SK-N-SH (cell line): ENCODE measurements around the gene AMELY. TPM values are rescaled to one million over a fixed set of nuclear protein-coding genes. Genes with fewer than 3 reads are reported as not detected.

Source experiments
- CTCF ChIA-PET: fragments of 300-600, 350-600 bp; formaldehyde crosslinking; extraction: SDS; loops from one replicate; lab custom pipeline; 2021; lab: Yijun Ruan, JAX
- POLR2A ChIA-PET: fragments of 350-600 bp; sonication (Branson Sonifier 250); formaldehyde crosslinking; extraction: SDS; loops from one replicate; lab custom pipeline; 2020; ENCODE audit warnings: antibody characterized with exemption, inconsistent platforms; lab: Yijun Ruan, JAX
- DNase-seq: peaks from one replicate; pipeline ENCODE4 v3.0.0; 2012
- H2AFZ ChIP-seq: fragments of 200-600 bp; sonication (generic); 2 replicates; pipeline ENCODE4 v1.8.1; 2016; ENCODE audit warnings: antibody characterized with exemption, mild to moderate bottlenecking, low read depth
- H3F3A ChIP-seq: fragments of 200-600 bp; sonication (generic); replicated peaks from 2 replicates; pipeline ENCODE3; 2016; ENCODE audit warnings: antibody characterized with exemption, mild to moderate bottlenecking; ENCODE audit not compliant: insufficient read depth
- H3K27ac ChIP-seq, 2 experiments: fragments of 200-500 bp in 1 of 2; fragments of 200-600 bp in 1 of 2; sonication (Bioruptor generic) in 1 of 2; sonication (generic), shearing (Covaris generic) in 1 of 2; 2 replicates each; pipeline versions ENCODE4 v1.5.1 to v1.6.1; 2014 to 2016; ENCODE audit warnings: low read depth in 2 of 2, inconsistent platforms in 1 of 2, low read length in 1 of 2, mild to moderate bottlenecking in 1 of 2, mixed read lengths in 1 of 2
- H3K27me3 ChIP-seq: fragments of 200-600 bp; sonication (generic), shearing (Covaris generic); 2 replicates; pipeline ENCODE4 v1.6.1; 2016; ENCODE audit warnings: mixed run types; ENCODE audit not compliant: insufficient read depth
- H3K36me3 ChIP-seq, 2 experiments: fragments of 200-500 bp in 1 of 2; fragments of 200-600 bp in 1 of 2; sonication (Bioruptor generic) in 1 of 2; sonication (generic) in 1 of 2; replicated peaks in 1 of 2; 2 replicates each; pipeline versions ENCODE3 to v1.5.1; 2014 to 2016; ENCODE audit warnings: low read length in 1 of 2, mild to moderate bottlenecking in 1 of 2; ENCODE audit not compliant: insufficient read depth in 2 of 2, control insufficient read depth in 1 of 2
- H3K4me1 ChIP-seq, 2 experiments: fragments of 200-500 bp in 1 of 2; fragments of 200-600 bp in 1 of 2; sonication (Bioruptor generic) in 1 of 2; sonication (generic), shearing (Covaris generic) in 1 of 2; 2 replicates each; pipeline versions ENCODE4 v1.5.1 to v1.6.1; 2014 to 2016; ENCODE audit warnings: low read depth in 1 of 2, low read length in 1 of 2, mixed run types in 1 of 2; ENCODE audit not compliant: insufficient read depth in 2 of 2, control insufficient read depth in 1 of 2
- H3K4me2 ChIP-seq: fragments of 200-600 bp; sonication (generic), shearing (Covaris generic); 2 replicates; pipeline ENCODE4 v1.6.1; 2017; ENCODE audit warnings: mixed run types
- H3K4me3 ChIP-seq, 2 experiments: fragments of 200-500 bp in 1 of 2; fragments of 200-600 bp in 1 of 2; sonication (Bioruptor generic) in 1 of 2; sonication (generic), shearing (Covaris generic) in 1 of 2; 2 replicates each; pipeline versions ENCODE4 v1.5.1 to v1.8.1; 2014 to 2016; ENCODE audit warnings: low read depth in 2 of 2, inconsistent platforms in 1 of 2, low read length in 1 of 2, mild to moderate bottlenecking in 1 of 2, mixed read lengths in 1 of 2, moderate library complexity in 1 of 2
- H3K79me2 ChIP-seq: fragments of 200-600 bp; sonication (generic); 2 replicates; pipeline ENCODE4 v1.8.1; 2017; ENCODE audit warnings: mild to moderate bottlenecking; ENCODE audit not compliant: insufficient read depth
- H3K9ac ChIP-seq: fragments of 200-600 bp; sonication (generic); 2 replicates; pipeline ENCODE4 v1.6.1; 2017; ENCODE audit warnings: mixed run types
- H3K9me2 ChIP-seq: fragments of 200-600 bp; sonication (generic); 2 replicates; pipeline ENCODE4 v1.6.1; 2017; ENCODE audit warnings: mixed run types
- H3K9me3 ChIP-seq: fragments of 200-600 bp; sonication (generic); 2 replicates; pipeline ENCODE4 v1.6.1; 2017; ENCODE audit warnings: mixed run types, mild to moderate bottlenecking, moderate library complexity
- H4K20me1 ChIP-seq: fragments of 200-600 bp; sonication (generic); 2 replicates; pipeline ENCODE4 v1.6.1; 2017; ENCODE audit warnings: mild to moderate bottlenecking, mixed run types; ENCODE audit not compliant: insufficient read depth
- CHD2 ChIP-seq: fragments of 150-350 bp; IDR thresholded peaks from 2 replicates; pipeline ENCODE4 v1.6.1; 2018; ENCODE audit warnings: low read length; ENCODE audit not compliant: partially characterized antibody
- CTCF ChIP-seq: fragments of 200-600 bp; sonication (generic); IDR thresholded peaks from 2 replicates; pipeline ENCODE4 v1.6.1; 2017; ENCODE audit warnings: antibody characterized with exemption, mild to moderate bottlenecking, moderate library complexity
- ELF1 ChIP-seq: IDR thresholded peaks from 2 replicates; pipeline ENCODE4 v1.4.0; 2012
- EZH2phosphoT487 ChIP-seq: fragments of 200-600 bp; sonication (generic); IDR thresholded peaks from 2 replicates; pipeline ENCODE4 v1.6.1; 2017; ENCODE audit warnings: low read depth, mixed run types, mild to moderate bottlenecking, antibody characterized with exemption, moderate library complexity, borderline replicate concordance
- FOSL2 ChIP-seq: IDR thresholded peaks from 2 replicates; pipeline ENCODE4 v1.4.0; 2012; ENCODE audit warnings: low read depth, mild to moderate bottlenecking, moderate library complexity, borderline replicate concordance
- FOXJ3 ChIP-seq: sonication (generic); formaldehyde crosslinking; IDR thresholded peaks from 2 replicates; pipeline ENCODE4 v1.5.1; 2020; ENCODE audit warnings: mild to moderate bottlenecking, missing genetic modification reagents
- FOXM1 ChIP-seq: IDR thresholded peaks from 2 replicates; pipeline ENCODE4 v1.4.0; 2012; ENCODE audit warnings: low read depth, mild to moderate bottlenecking
- GATA2 ChIP-seq: sonication (generic); formaldehyde crosslinking; IDR thresholded peaks from 2 replicates; pipeline ENCODE4 v1.5.0; 2020; ENCODE audit warnings: mild to moderate bottlenecking, missing genetic modification reagents
- JUND ChIP-seq: IDR thresholded peaks from 2 replicates; pipeline ENCODE4 v1.4.0; 2012
- NFIC ChIP-seq: IDR thresholded peaks from 2 replicates; pipeline ENCODE4 v1.4.0; 2012; ENCODE audit warnings: borderline replicate concordance
- PBX3 ChIP-seq: IDR thresholded peaks from 2 replicates; pipeline ENCODE4; 2012
- RCOR1 ChIP-seq: fragments of 150-350 bp; IDR thresholded peaks from 2 replicates; pipeline ENCODE4 v1.6.1; 2017; ENCODE audit warnings: antibody characterized with exemption, low read length
- REST ChIP-seq: IDR thresholded peaks from 2 replicates; pipeline ENCODE4 v1.6.1; 2012; ENCODE audit warnings: mild to moderate bottlenecking, low read depth, low read length, moderate library complexity
- RXRA ChIP-seq: IDR thresholded peaks from 2 replicates; pipeline ENCODE4 v1.4.0; 2012; ENCODE audit warnings: low read depth, mild to moderate bottlenecking, borderline replicate concordance
- SMC3 ChIP-seq: IDR thresholded peaks from 2 replicates; pipeline ENCODE4 v1.6.1; 2012; ENCODE audit warnings: low read depth, low read length, improper control_type of control experiment
- TAF1 ChIP-seq: IDR thresholded peaks from 2 replicates; pipeline ENCODE4 v1.6.1; 2012; ENCODE audit warnings: low read depth, mild to moderate bottlenecking, low read length, moderate library complexity, borderline replicate concordance
- TCF12 ChIP-seq: IDR thresholded peaks from 2 replicates; pipeline ENCODE4 v1.4.0; 2012
- USF1 ChIP-seq: IDR thresholded peaks from 2 replicates; pipeline ENCODE4 v1.4.0; 2012; ENCODE audit warnings: low read depth, borderline replicate concordance
- USF2 ChIP-seq: fragments of 150-350 bp; IDR thresholded peaks from 2 replicates; pipeline ENCODE4 v1.6.1; 2017; ENCODE audit warnings: antibody characterized with exemption, low read length, low read depth, borderline replicate concordance
- ZBTB33 ChIP-seq: IDR thresholded peaks from 2 replicates; pipeline ENCODE4 v1.4.0; 2012; ENCODE audit warnings: low read depth, borderline replicate concordance
- polyA plus RNA-seq, 3 experiments: library from polyadenylated mRNA; depleted of rRNA; stranded (reverse); fragments of >200 nt; gene quantifications; 2 replicates each; pipeline ENCODE4 v1.2.3, GENCODE V29; 2012

AMELY gene
- polyA plus RNA-seq, 1 of the 3 experiments (the other 2 are of a cell fraction) = not detected

GRCh38 chrY:6947695-6948094 lies 36.1 kb upstream of the AMELY start:
- Histone ChIP-seq H3K36me3 (no peaks in the 10 kb centered on the region), H3K27me3 (no peaks in the 10 kb centered on the region), H3K4me2 (no peak overlapping the region), H3K79me2 (no peaks in the 10 kb centered on the region), H2AFZ (no peak overlapping the region), H3K4me3 (no peak overlapping the region), H3F3A (no peaks in the 10 kb centered on the region), H3K9me2 (no peaks in the 10 kb centered on the region), H3K9me3 (no peaks in the 10 kb centered on the region), H3K27ac (no peak overlapping the region), H4K20me1 (no peaks in the 10 kb centered on the region), H3K4me1 (no peaks in the 10 kb centered on the region), H3K9ac (no peak overlapping the region)
- DNase-seq = no peak
- POLR2A ChIA-PET = no interaction called here
- CTCF ChIA-PET = no interaction called here
- TF ChIP-seq RXRA = no peak
- TF ChIP-seq ZBTB33 = no peak
- TF ChIP-seq FOSL2 = no peak
- TF ChIP-seq USF2 = no peak
- TF ChIP-seq FOXM1 = no peak
- no peak for TF ChIP-seq TAF1
- TF ChIP-seq TCF12 = no peak
- no peak for TF ChIP-seq NFIC
- TF ChIP-seq PBX3 = no peak
- no peak for TF ChIP-seq FOXJ3 (CRISPR knock-in tag)
- no peak for TF ChIP-seq SMC3
- no peak for TF ChIP-seq GATA2 (CRISPR knock-in tag)
- TF ChIP-seq USF1 = no peak
- TF ChIP-seq CTCF = no peak
- no peak for TF ChIP-seq REST
- no peak for TF ChIP-seq JUND
- TF ChIP-seq RCOR1 = no peak
- no peak for TF ChIP-seq EZH2phosphoT487
- TF ChIP-seq ELF1 = no peak
- no peak for TF ChIP-seq CHD2
